ENCODE measurements around the gene BBOF1. TPM values are rescaled to one million over a fixed set of nuclear protein-coding genes. Genes with fewer than 3 reads are reported as not detected.
A peak's percentile ranks its signal among the peaks of the same experiment; 100 is the strongest.
"Not testable (repeated sequence)": the region's sequence is repeated elsewhere in the genome, so short reads cannot be mapped to it uniquely, and the experiment has no call there.

The BBOF1 gene
- total and polyA plus RNA-seq, 2 donors (not counting 3 experiments of a cell fraction or from before 2014, with no cell fraction given) = 0.63 to 2.3 TPM

DNA sequence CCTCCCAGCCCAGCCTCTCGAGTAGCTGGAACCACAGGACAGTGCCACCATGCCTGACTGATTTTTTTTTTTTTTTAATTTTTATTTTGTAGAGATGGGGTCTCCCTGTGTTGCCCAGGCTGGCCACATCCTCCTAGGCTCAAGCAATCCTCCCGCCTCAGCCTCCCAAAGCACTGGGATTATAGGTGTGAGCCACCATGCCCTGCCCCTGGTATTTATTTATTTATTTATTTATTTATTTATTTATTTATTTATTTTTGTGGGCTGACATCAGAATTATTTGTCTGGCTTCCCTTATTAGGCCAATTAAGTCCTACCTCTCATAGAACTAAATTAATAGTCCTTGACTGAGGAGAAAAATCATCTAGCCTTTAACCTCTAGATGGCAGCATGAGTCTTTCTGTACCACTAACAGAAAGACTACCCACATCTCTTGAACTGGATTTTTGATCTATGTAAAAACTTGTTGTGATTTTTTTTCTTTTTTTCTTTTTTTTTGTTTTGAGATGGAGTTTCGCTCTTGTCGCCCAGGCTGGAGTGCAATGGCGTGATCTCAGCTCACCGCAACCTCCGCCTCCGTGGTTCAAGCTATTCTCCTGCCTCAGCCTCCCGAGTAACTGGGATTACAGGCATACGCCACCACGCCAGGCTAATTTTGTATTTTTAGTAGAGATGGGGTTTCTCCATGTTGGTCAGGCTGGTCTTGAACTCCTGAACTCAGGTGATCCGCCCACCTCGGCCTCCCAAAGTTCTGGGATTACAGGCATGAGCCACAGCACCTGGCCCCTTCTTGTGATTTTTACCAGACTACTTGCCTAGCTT is 92.5 kb downstream of the BBOF1 start:
- H3K9ac ChIP-seq (replicated peaks; ENCODE audit: extremely low read depth, insufficient read depth, low read length); H3K4me1 ChIP-seq (ENCODE audit: control insufficient read depth, extremely low read depth, insufficient read depth, low read length); H3K4me2 ChIP-seq (ENCODE audit: insufficient read depth, low read length); H2AFZ ChIP-seq (ENCODE audit: low read depth, low read length); H3K4me3 ChIP-seq (replicated peaks in 1 of 3; ENCODE audit: insufficient read depth in 1 of 3, low read depth in 1 of 3, low read length in 3 of 3); dilution Hi-C loops (cut with MboI; ENCODE audit: extremely low pct_ligation_motif_present, low sequenced_read_pairs); H3K36me3 ChIP-seq (ENCODE audit: control insufficient read depth in 2 of 2, extremely low read depth in 1 of 2, insufficient read depth in 2 of 2, low read length in 2 of 2); H3K27me3 ChIP-seq (ENCODE audit: control insufficient read depth in 2 of 2, insufficient read depth in 2 of 2, low read length in 2 of 2); BruUV-seq (replicated peaks); H3K9me3 ChIP-seq (replicated peaks; ENCODE audit: control insufficient read depth, insufficient read depth, low read length); H3K9me1 ChIP-seq (replicated peaks; ENCODE audit: control insufficient read depth, extremely low read depth, insufficient read depth, low read length); H4K20me1 ChIP-seq (replicated peaks; ENCODE audit: control insufficient read depth, extremely low read depth, insufficient read depth, low read length); POLR2A ChIA-PET; H3K27ac ChIP-seq (ENCODE audit: insufficient read depth, low read depth, low read length); H3K79me2 ChIP-seq (ENCODE audit: control insufficient read depth, insufficient read depth, low read length): not testable (repeated sequence)
- intact Hi-C loops (cut with micrococcal nuclease) = loop anchor here (1.0 kb wide), 3 partner anchors 140 to 183 kb away; no protein-coding TSS in a partner anchor
- TF ChIP-seq, protein P1, sequence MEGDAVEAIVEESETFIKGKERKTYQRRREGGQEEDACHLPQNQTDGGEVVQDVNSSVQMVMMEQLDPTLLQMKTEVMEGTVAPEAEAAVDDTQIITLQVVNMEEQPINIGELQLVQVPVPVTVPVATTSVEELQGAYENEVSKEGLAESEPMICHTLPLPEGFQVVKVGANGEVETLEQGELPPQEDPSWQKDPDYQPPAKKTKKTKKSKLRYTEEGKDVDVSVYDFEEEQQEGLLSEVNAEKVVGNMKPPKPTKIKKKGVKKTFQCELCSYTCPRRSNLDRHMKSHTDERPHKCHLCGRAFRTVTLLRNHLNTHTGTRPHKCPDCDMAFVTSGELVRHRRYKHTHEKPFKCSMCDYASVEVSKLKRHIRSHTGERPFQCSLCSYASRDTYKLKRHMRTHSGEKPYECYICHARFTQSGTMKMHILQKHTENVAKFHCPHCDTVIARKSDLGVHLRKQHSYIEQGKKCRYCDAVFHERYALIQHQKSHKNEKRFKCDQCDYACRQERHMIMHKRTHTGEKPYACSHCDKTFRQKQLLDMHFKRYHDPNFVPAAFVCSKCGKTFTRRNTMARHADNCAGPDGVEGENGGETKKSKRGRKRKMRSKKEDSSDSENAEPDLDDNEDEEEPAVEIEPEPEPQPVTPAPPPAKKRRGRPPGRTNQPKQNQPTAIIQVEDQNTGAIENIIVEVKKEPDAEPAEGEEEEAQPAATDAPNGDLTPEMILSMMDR (IDR thresholded peaks at IDR 0.05; ENCODE audit: extremely low read depth in 1 of 2, insufficient read depth in 1 of 2, low read depth in 1 of 2, low read length in 2 of 2) = peak; percentile 28 to 31
- DNase-seq (ENCODE audit: low read depth, low spot score) (peak; percentile 63), FAIRE-seq (peak; percentile 64)
- CTCF ChIA-PET = interaction anchor here (0.6 to 3.5 kb wide), 13 partner anchors 9 to 183 kb away, joined by 3 to 25 read pairs (median 3); no protein-coding TSS in a partner anchor

Small RNA genes within 50 kb of the gene (small RNA-seq; reads per million reads assigned to genes)
- gene AC005480.2 (ENCODE audit: insufficient read depth, insufficient read length, low read depth, low replicate concordance) = not detected

Other genes with a start within 250 kb of the BBOF1 start
- 3.6 and 5.6 TPM in 2 replicates for gene PTGR2, start 167.5 kb upstream of the BBOF1 start, total RNA-seq
- gene PTGR2, start 167.5 kb upstream of the BBOF1 start, polyA plus RNA-seq = 0.75 and 1.1 TPM in 2 replicates
- 39.2 and 45.0 TPM in 2 replicates for gene ZNF410, start 132.5 kb upstream of the BBOF1 start, total RNA-seq
- 18.8 and 21.8 TPM in 2 replicates for gene ZNF410, start 132.5 kb upstream of the BBOF1 start, polyA plus RNA-seq
- gene FAM161B, start 69.3 kb upstream of the BBOF1 start, total RNA-seq = 3.1 and 3.3 TPM in 2 replicates
- 1.4 and 1.6 TPM in 2 replicates for gene FAM161B, start 69.3 kb upstream of the BBOF1 start, polyA plus RNA-seq
- 20.3 and 20.7 TPM in 2 replicates for gene COQ6, start 69.0 kb upstream of the BBOF1 start, total RNA-seq
- gene COQ6, start 69.0 kb upstream of the BBOF1 start, polyA plus RNA-seq = 34.7 and 35.3 TPM in 2 replicates
- 13.0 and 14.7 TPM in 2 replicates for gene ENTPD5, start 61 bp upstream of the BBOF1 start, total RNA-seq
- gene ENTPD5, start 61 bp upstream of the BBOF1 start, polyA plus RNA-seq = 8.4 TPM in 2 replicates
- 7.3 and 10.2 TPM in 2 replicates for gene ALDH6A1, start 65.1 kb downstream of the BBOF1 start, total RNA-seq
- gene ALDH6A1, start 65.1 kb downstream of the BBOF1 start, polyA plus RNA-seq = 5.1 and 5.2 TPM in 2 replicates
- gene LIN52, start 65.6 kb downstream of the BBOF1 start, total RNA-seq = 9.7 and 10.5 TPM in 2 replicates
- gene LIN52, start 65.6 kb downstream of the BBOF1 start, polyA plus RNA-seq = 4.8 and 6.6 TPM in 2 replicates
- gene VSX2, start 220.1 kb downstream of the BBOF1 start, total RNA-seq = not detected in 2 replicates
- not detected in 2 replicates for gene VSX2, start 220.1 kb downstream of the BBOF1 start, polyA plus RNA-seq

Data from endothelial cell of umbilical vein (primary cell).